ENCODE data around the gene ZNF641.

The ZNF641 gene

GRCh38 chr12:48350249-48351021 is at the start of gene ZNF641:
ZNF641 (minus strand) TSS chr12:48350919; CDS start chr12:48348090, 2,829 bp downstream.
- DNase-seq (ENCODE audit: low read depth in 2 of 2): peak; percentile 65 to 82

GRCh38 chr12:48390026-48390425 is 39.3 kb upstream of the ZNF641 start:
- DNase-seq (ENCODE audit: low read depth in 2 of 2): no peak

- DNase-seq (ENCODE audit: low read depth in 2 of 2): no peak
Measured at GRCh38 chr12:48389409-48389808, 38.7 kb upstream of the ZNF641 start.

- DNase-seq (ENCODE audit: low read depth in 2 of 2): no peak
Measured at GRCh38 chr12:48388938-48389337, 38.2 kb upstream of the ZNF641 start.

GRCh38 chr12:48388460-48388859 is 37.7 kb upstream of the ZNF641 start:
- no peak for DNase-seq (ENCODE audit: low read depth in 2 of 2)

GRCh38 chr12:48380596-48380995 is 29.9 kb upstream of the ZNF641 start:
- no peak for DNase-seq (ENCODE audit: low read depth in 2 of 2)

- DNase-seq (ENCODE audit: low read depth in 2 of 2): no peak
Measured at GRCh38 chr12:48379794-48380193, 29.1 kb upstream of the ZNF641 start.

GRCh38 chr12:48377646-48378045 is 26.9 kb upstream of the ZNF641 start:
- no peak for DNase-seq (ENCODE audit: low read depth in 2 of 2)

- DNase-seq (ENCODE audit: low read depth in 2 of 2): no peak
Measured at GRCh38 chr12:48374164-48374563, 23.4 kb upstream of the ZNF641 start.

- DNase-seq (ENCODE audit: low read depth in 2 of 2): no peak
Measured at GRCh38 chr12:48366131-48366530, 15.4 kb upstream of the ZNF641 start.

- no peak for DNase-seq (ENCODE audit: low read depth in 2 of 2)
Measured at GRCh38 chr12:48361664-48362339, 11.1 kb upstream of the ZNF641 start.

- DNase-seq (ENCODE audit: low read depth in 2 of 2): no peak
Measured at GRCh38 chr12:48358937-48359513, 8.3 kb upstream of the ZNF641 start.

- no peak for DNase-seq (ENCODE audit: low read depth in 2 of 2)
Measured at GRCh38 chr12:48356041-48356768, 5.5 kb upstream of the ZNF641 start.

GRCh38 chr12:48352157-48352760 is 1.5 kb upstream of the ZNF641 start:
- DNase-seq (ENCODE audit: low read depth in 2 of 2): no peak

- DNase-seq (ENCODE audit: low read depth in 2 of 2): no peak
Measured at GRCh38 chr12:48351022-48351708, 446 bp upstream of the ZNF641 start.

- DNase-seq (ENCODE audit: low read depth in 2 of 2): no peak
Measured at GRCh38 chr12:48349471-48349870, 1.2 kb downstream of the ZNF641 start.

- DNase-seq (ENCODE audit: low read depth in 2 of 2): no peak
Measured at GRCh38 chr12:48342980-48343379, 7.7 kb downstream of the ZNF641 start.

GRCh38 chr12:48340943-48341342 is 9.8 kb downstream of the ZNF641 start:
- DNase-seq (ENCODE audit: low read depth in 2 of 2): no peak

- DNase-seq (ENCODE audit: low read depth in 2 of 2): no peak
Measured at GRCh38 chr12:48339442-48340117, 11.1 kb downstream of the ZNF641 start.

GRCh38 chr12:48336564-48336963 is 14.2 kb downstream of the ZNF641 start:
- DNase-seq (ENCODE audit: low read depth in 2 of 2): no peak

GRCh38 chr12:48336061-48336460 is 14.7 kb downstream of the ZNF641 start:
- DNase-seq (ENCODE audit: low read depth in 2 of 2): no peak

Data from stimulated activated CD8-positive, alpha-beta memory T cell treated with anti-CD3 and anti-CD28 coated beads, Interleukin-7, amount 100 ng/mL, for 4 hours (primary cell).